Ascending aorta (tissue), 2 donors: ENCODE results near the gene WHRN. TPM values are rescaled to one million over a fixed set of nuclear protein-coding genes. Genes with fewer than 3 reads are reported as not detected.

Experiments
- DNase-seq, 2 donors: peaks; one replicate each; pipeline ENCODE4 v3.0.0-alpha.2; 2019; ENCODE audit warnings: low spot score in 2 of 2
- H3K27ac ChIP-seq, 2 donors: fragments of 200-600 bp; sonication (generic); one replicate each; pipeline ENCODE4 v1.5.1; 2016 to 2017; ENCODE audit warnings: mild to moderate bottlenecking in 1 of 2
- H3K27me3 ChIP-seq: fragments of 200-600 bp; sonication (generic); one replicate; pipeline ENCODE4 v1.5.1; 2017
- H3K36me3 ChIP-seq, 2 donors: fragments of 200-600 bp; sonication (generic); one replicate each; pipeline ENCODE4 v1.5.1; 2016
- H3K4me1 ChIP-seq, 2 donors: fragments of 200-600 bp; sonication (generic); one replicate each; pipeline ENCODE4 v1.5.1; 2016 to 2017; ENCODE audit warnings: mild to moderate bottlenecking in 1 of 2
- H3K4me3 ChIP-seq, 2 donors: fragments of 200-600 bp; sonication (generic); one replicate each; pipeline ENCODE4 v1.5.1; 2016 to 2017; ENCODE audit warnings: mild to moderate bottlenecking in 1 of 2
- H3K9me3 ChIP-seq, 2 donors: fragments of 200-600 bp; sonication (generic); one replicate each; pipeline ENCODE4 v1.5.1; 2016
- CTCF ChIP-seq, 3 experiments: fragments of 200-600 bp in 2 of 3; fragments of 450-650 bp in 1 of 3; sonication (generic) in 2 of 3; IDR thresholded peaks; one replicate each; pipeline ENCODE4 v1.5.1; 2016 to 2019; ENCODE audit warnings: antibody characterized with exemption in 3 of 3, mild to moderate bottlenecking in 1 of 3, moderate library complexity in 1 of 3
- intact Hi-C: fragments of 100-400 bp; cut with DNase I; formaldehyde crosslinking; loops from one replicate; pipeline ENCODE4 v1.15.1; 2023
- total RNA-seq: library from RNA; depleted of rRNA; stranded (reverse); fragments of >200 nt; gene quantifications from one replicate; pipeline ENCODE4 v1.1.0, GENCODE V29; 2016

WHRN gene
- total RNA-seq, 1 donor from 2014 or later: 3.9 TPM

GRCh38 chr9:114374936-114375335 lies 130.3 kb downstream of the WHRN start:
- no peak overlapping the region for H3K27ac ChIP-seq
- no peaks in the 10 kb centered on the region for H3K9me3 ChIP-seq
- no peak for TF ChIP-seq CTCF (IDR thresholded peaks at IDR 0.05)
- peaks cover 40 to 70% of the 10 kb centered on the region in 2 donors for H3K36me3 ChIP-seq
- H3K4me1 ChIP-seq: peaks cover 0 to 33% of the 10 kb centered on the region in 2 donors
- H3K4me3 ChIP-seq: no peak overlapping the region
- intact Hi-C loops: no loop called here
- no peaks in the 10 kb centered on the region for H3K27me3 ChIP-seq
- no peak for DNase-seq

- no peak for DNase-seq
- peaks cover 32 to 65% of the 10 kb centered on the region in 2 donors for H3K36me3 ChIP-seq
These were observed 131.1 kb downstream of the WHRN start for GRCh38 chr9:114373960-114374730.

GRCh38 chr9:114372921-114373448 lies 132.3 kb downstream of the WHRN start:
- Histone ChIP-seq H3K4me3 (no peak overlapping the region), H3K27me3 (no peaks in the 10 kb centered on the region), H3K9me3 (no peaks in the 10 kb centered on the region), H3K4me1 (peaks cover 0 to 24% of the 10 kb centered on the region in 2 donors), H3K36me3 (peaks cover 34 to 69% of the 10 kb centered on the region in 2 donors), H3K27ac (peak overlapping the region; percentile 72 to 75)
- intact Hi-C loops: no loop called here
- DNase-seq: peak; percentile 74 to 84
- TF ChIP-seq CTCF (IDR thresholded peaks at IDR 0.05): no peak

More at GRCh38 chr9:114373960-114374730, 131.1 kb downstream of the WHRN start:
- Histone ChIP-seq H3K4me3 (no peak overlapping the region), H3K27ac (no peak overlapping the region), H3K4me1 (peaks cover 0 to 26% of the 10 kb centered on the region in 2 donors), H3K9me3 (no peaks in the 10 kb centered on the region), H3K27me3 (no peaks in the 10 kb centered on the region)
- TF ChIP-seq CTCF (IDR thresholded peaks at IDR 0.05): no peak
- intact Hi-C loops: no loop called here

GRCh38 chr9:114371973-114372917 lies 133.0 kb downstream of the WHRN start:
- intact Hi-C loops: no loop called here
- TF ChIP-seq CTCF (IDR thresholded peaks at IDR 0.05): no peak
- H3K27me3 ChIP-seq: no peaks in the 10 kb centered on the region
- peaks cover 0 to 24% of the 10 kb centered on the region in 2 donors for H3K4me1 ChIP-seq
- H3K36me3 ChIP-seq: peaks cover 33 to 75% of the 10 kb centered on the region in 2 donors
- H3K27ac ChIP-seq: peak overlapping the region; percentile 72 to 75
- no peak overlapping the region for H3K4me3 ChIP-seq
- peak in 1 of 2 donors; percentile 20 for DNase-seq
- no peaks in the 10 kb centered on the region for H3K9me3 ChIP-seq

- TF ChIP-seq CTCF (IDR thresholded peaks at IDR 0.05): no peak
- Histone ChIP-seq H3K36me3 (peaks cover 25 to 71% of the 10 kb centered on the region in 2 donors), H3K27me3 (no peaks in the 10 kb centered on the region), H3K9me3 (no peaks in the 10 kb centered on the region), H3K4me1 (peaks cover 0 to 27% of the 10 kb centered on the region in 2 donors), H3K27ac (peak overlapping the region; percentile 72 to 75), H3K4me3 (no peak overlapping the region)
- intact Hi-C loops: no loop called here
- no peak for DNase-seq
These were observed 133.8 kb downstream of the WHRN start for GRCh38 chr9:114371343-114371944.
